Inflammatory macrophage treated with lipopolysaccharide for 4 hours (primary cell): ENCODE results near the gene COX10.
"Not testable (repeated sequence)": the region's sequence is repeated elsewhere in the genome, so short reads cannot be mapped to it uniquely, and the experiment has no call there.

Experiments used
- DNase-seq: peaks from one replicate; pipeline ENCODE4 v3.0.0-alpha.2; 2020

COX10 gene

GRCh38 chr17:14125518-14126137 is 56.3 kb downstream of the COX10 start:
- DNase-seq, result no peak

GRCh38 chr17:14133104-14133503 is 63.8 kb downstream of the COX10 start:
- DNase-seq, result no peak

- no peak for DNase-seq
These were observed 65.2 kb downstream of the COX10 start for GRCh38 chr17:14134456-14134855.

GRCh38 chr17:14135906-14136590 is 66.7 kb downstream of the COX10 start:
- peak; percentile 37 for DNase-seq

- no peak for DNase-seq
These were observed 69.3 kb downstream of the COX10 start for GRCh38 chr17:14138649-14139048.

GRCh38 chr17:14143688-14144087 is 74.4 kb downstream of the COX10 start:
- no peak for DNase-seq

GRCh38 chr17:14144508-14144907 is 75.2 kb downstream of the COX10 start:
- no peak for DNase-seq

- DNase-seq, result no peak
These were observed 80.4 kb downstream of the COX10 start for GRCh38 chr17:14149751-14150150.

GRCh38 chr17:14150619-14151018 is 81.3 kb downstream of the COX10 start:
- no peak for DNase-seq

- DNase-seq, result no peak
These were observed 83.4 kb downstream of the COX10 start for GRCh38 chr17:14152721-14153120.

GRCh38 chr17:14153374-14153773 is 84.1 kb downstream of the COX10 start:
- no peak for DNase-seq

- no peak for DNase-seq
These were observed 87.4 kb downstream of the COX10 start for GRCh38 chr17:14156689-14157088.

- DNase-seq, result no peak
These were observed 88.5 kb downstream of the COX10 start for GRCh38 chr17:14157822-14158221.

- no peak for DNase-seq
These were observed 89.4 kb downstream of the COX10 start for GRCh38 chr17:14158707-14159106.

GRCh38 chr17:14161419-14161818 is 92.1 kb downstream of the COX10 start:
- DNase-seq, result no peak

- DNase-seq, result no peak
These were observed 96.3 kb downstream of the COX10 start for GRCh38 chr17:14165616-14166015.

GRCh38 chr17:14167831-14168230 is 98.5 kb downstream of the COX10 start:
- DNase-seq, result not testable (repeated sequence)

- no peak for DNase-seq
These were observed 99.3 kb downstream of the COX10 start for GRCh38 chr17:14168582-14168981.

- no peak for DNase-seq
These were observed 100.0 kb downstream of the COX10 start for GRCh38 chr17:14169287-14169686.

GRCh38 chr17:14169901-14170300 is 100.6 kb downstream of the COX10 start:
- DNase-seq, result no peak

- DNase-seq, result not testable (repeated sequence)
These were observed 107.7 kb downstream of the COX10 start for GRCh38 chr17:14176989-14177388.

GRCh38 chr17:14177801-14178200 is 108.5 kb downstream of the COX10 start:
- DNase-seq, result not testable (repeated sequence)

GRCh38 chr17:14179951-14180350 is 110.6 kb downstream of the COX10 start:
- DNase-seq, result not testable (repeated sequence)

GRCh38 chr17:14182084-14182483 is 112.8 kb downstream of the COX10 start:
- DNase-seq, result not testable (repeated sequence)

- not testable (repeated sequence) for DNase-seq
These were observed 115.2 kb downstream of the COX10 start for GRCh38 chr17:14184536-14184935.
